Liver (tissue), 9 donors: ENCODE data around the gene SIK2. TPM values are rescaled to one million over a fixed set of nuclear protein-coding genes. Genes with fewer than 3 reads are reported as not detected.

Experiments used
- DNase-seq: peaks from one replicate; pipeline ENCODE4 v3.0.0-alpha.2; 2017; ENCODE audit warnings: low spot score
- H3K27ac ChIP-seq, 2 donors: one replicate each; pipeline ENCODE4 v1.7.0; 2013; ENCODE audit warnings: inconsistent platforms in 2 of 2, low read length in 2 of 2, control low read depth in 1 of 2, low read depth in 1 of 2, mild to moderate bottlenecking in 1 of 2
- H3K27me3 ChIP-seq, 4 donors: one replicate each; pipeline versions ENCODE4 v1.6.1 to v1.7.0; 2013; ENCODE audit warnings: low read length in 3 of 4, inconsistent platforms in 1 of 4, mild to moderate bottlenecking in 1 of 4, moderate library complexity in 1 of 4; ENCODE audit not compliant: control insufficient read depth in 4 of 4, insufficient read depth in 4 of 4
- H3K36me3 ChIP-seq, 4 donors: one replicate each; pipeline versions ENCODE4 v1.6.1 to v1.7.0; 2013; ENCODE audit warnings: low read length in 3 of 4, mild to moderate bottlenecking in 3 of 4, low read depth in 1 of 4, moderate library complexity in 1 of 4; ENCODE audit not compliant: control insufficient read depth in 4 of 4, insufficient read depth in 3 of 4
- H3K4me1 ChIP-seq, 4 donors: one replicate each; pipeline versions ENCODE4 v1.6.1 to v1.7.0; 2013; ENCODE audit warnings: low read length in 3 of 4, mild to moderate bottlenecking in 3 of 4, moderate library complexity in 1 of 4; ENCODE audit not compliant: control insufficient read depth in 4 of 4, insufficient read depth in 4 of 4
- H3K4me3 ChIP-seq, 3 donors: one replicate each; pipeline versions ENCODE4 v1.6.1 to v1.7.0; 2013; ENCODE audit warnings: low read length in 3 of 3, control low read depth in 1 of 3, low read depth in 1 of 3, mild to moderate bottlenecking in 1 of 3
- H3K9ac ChIP-seq, 2 donors: one replicate each; pipeline ENCODE4 v1.7.0; 2013; ENCODE audit warnings: low read length in 2 of 2, mild to moderate bottlenecking in 2 of 2, moderate library complexity in 2 of 2, control low read depth in 1 of 2, low read depth in 1 of 2
- H3K9me3 ChIP-seq, 4 donors: one replicate each; pipeline versions ENCODE4 v1.6.1 to v1.7.0; 2013; ENCODE audit warnings: low read length in 3 of 4; ENCODE audit not compliant: control insufficient read depth in 4 of 4
- ATF3 ChIP-seq: IDR thresholded peaks from 2 replicates; pipeline ENCODE4 v1.6.1; 2016; ENCODE audit warnings: antibody characterized with exemption
- EGR1 ChIP-seq, 2 donors: IDR thresholded peaks; 2 replicates each; pipeline ENCODE4 v1.6.1; 2016 to 2018; ENCODE audit warnings: antibody characterized with exemption in 2 of 2, low read depth in 2 of 2
- FOXA2 ChIP-seq: IDR thresholded peaks from 2 replicates; pipeline ENCODE4 v1.6.1; 2016; ENCODE audit warnings: antibody characterized with exemption
- HNF4A ChIP-seq, 2 donors: conservative IDR thresholded peaks; 2 replicates each; pipeline ENCODE4 v1.6.1; 2016; ENCODE audit warnings: antibody characterized with exemption in 2 of 2, mild to moderate bottlenecking in 2 of 2
- HNF4G ChIP-seq: IDR thresholded peaks from 2 replicates; pipeline ENCODE4 v1.6.1; 2016; ENCODE audit warnings: antibody characterized with exemption
- JUND ChIP-seq, 2 donors: IDR thresholded peaks; 2 replicates each; pipeline ENCODE4 v1.6.1; 2016; ENCODE audit warnings: antibody characterized with exemption in 2 of 2
- NR2F2 ChIP-seq: IDR thresholded peaks from 2 replicates; pipeline ENCODE4 v1.6.1; 2016; ENCODE audit warnings: antibody characterized with exemption
- RAD21 ChIP-seq, 2 donors: IDR thresholded peaks; 2 replicates each; pipeline ENCODE4 v1.6.1; 2016; ENCODE audit warnings: antibody characterized with exemption in 2 of 2, mild to moderate bottlenecking in 2 of 2
- RXRA ChIP-seq, 2 donors: IDR thresholded peaks; 2 replicates each; pipeline ENCODE4 v1.6.1; 2017 to 2018; ENCODE audit warnings: antibody characterized with exemption in 2 of 2, mild to moderate bottlenecking in 1 of 2
- SP1 ChIP-seq: IDR thresholded peaks from 2 replicates; pipeline ENCODE4 v1.6.1; 2018; ENCODE audit warnings: antibody characterized with exemption, mild to moderate bottlenecking
- YY1 ChIP-seq: IDR thresholded peaks from 2 replicates; pipeline ENCODE4 v1.6.1; 2016; ENCODE audit warnings: antibody characterized with exemption, mild to moderate bottlenecking
- WGBS: extraction: QIAGEN DNeasy Blood & Tissue Kit; methylation state at CpG from one replicate; pipeline ENCODE4 v1.1.7; 2013; 5-methylcytosine and 5-hydroxymethylcytosine counted together
- polyA plus RNA-seq, 2 donors: library from polyadenylated mRNA; stranded (reverse) in 1 of 2; unstranded in 1 of 2; fragments of 200-250 nt in 1 of 2; fragments of >200 nt in 1 of 2; fragmentation: Nextera tagmentation in 1 of 2; extraction: Ambion mirVana in 1 of 2; gene quantifications; one replicate each; pipeline versions ENCODE4 v1.2.1 to v1.2.3, GENCODE V29; 2013 to 2015
- total RNA-seq, 2 donors: library from RNA; depleted of rRNA; stranded (reverse); fragments of >200 nt; gene quantifications; one replicate each; pipeline ENCODE4 v1.2.3, GENCODE V29; 2014
- TF ChIP-seq, protein P1 (sequence below): IDR thresholded peaks from 2 replicates; pipeline ENCODE4 v1.6.1; 2016; ENCODE audit warnings: antibody characterized with exemption, mild to moderate bottlenecking
- TF ChIP-seq, protein P2 (sequence below): fragments of 150-350 bp; IDR thresholded peaks from 2 replicates; pipeline ENCODE4 v1.5.1; 2017; ENCODE audit warnings: improper control_type of control experiment, low read depth, low read length; ENCODE audit not compliant: missing input control
- TF ChIP-seq, protein P3 (sequence below): IDR thresholded peaks from 2 replicates; pipeline ENCODE4 v1.6.1; 2016; ENCODE audit warnings: antibody characterized with exemption
- donor health status: healthy.
- donor health status: healthy.
- donor health status: healthy.
- donor health status: healthy.
- donor health status: healthy.

The SIK2 gene
- total and polyA plus RNA-seq, 4 donors = 6.5 to 15.0 (median 9.3) TPM

DNA sequence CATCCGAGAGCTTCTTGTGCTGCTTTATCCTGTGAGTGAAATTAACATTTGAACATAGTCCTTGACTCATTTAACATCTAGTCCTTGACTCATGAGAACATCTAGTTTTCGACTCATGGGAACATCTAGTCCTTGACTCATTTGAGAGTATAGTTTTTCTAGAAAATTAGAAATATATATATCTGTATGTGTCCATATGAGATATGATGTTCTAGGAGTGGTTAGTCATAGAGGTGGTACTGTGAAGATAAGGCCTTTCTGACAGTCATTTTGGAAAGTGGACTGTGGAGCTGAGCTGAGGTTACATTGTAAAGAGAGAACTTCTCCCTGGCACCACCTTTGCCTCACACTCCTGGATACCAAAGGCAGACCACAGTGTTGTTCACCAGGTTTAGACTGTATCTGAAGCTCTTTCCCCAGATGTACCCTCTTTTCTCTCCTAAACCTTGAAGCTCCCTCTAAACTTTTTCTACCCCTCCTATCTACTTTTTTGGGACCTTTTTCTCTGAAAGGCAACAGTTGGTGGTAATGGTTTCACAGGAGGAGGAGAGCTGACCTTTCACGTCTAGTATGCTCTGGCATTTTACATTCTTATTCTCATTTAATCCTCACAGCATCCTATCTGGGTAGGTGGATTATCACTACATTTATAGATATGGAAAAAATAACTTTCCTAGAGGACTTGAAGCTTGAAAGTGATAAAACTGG is 96.8 kb downstream of the SIK2 start:
- Histone ChIP-seq H3K4me3 (no peak overlapping the region), H3K36me3 (peaks cover 0 to 46% (median 33%) of the 10 kb centered on the region in 4 donors), H3K9me3 (no peaks in the 10 kb centered on the region), H3K9ac (no peak overlapping the region), H3K4me1 (no peaks in the 10 kb centered on the region), H3K27me3 (no peaks in the 10 kb centered on the region), H3K27ac (no peak overlapping the region)
- 95% methylated on average over 3 of the region's 3 CpGs for WGBS
- TF ChIP-seq FOXA2 (no peak), RXRA (IDR thresholded peaks at IDR 0.05) (no peak), YY1 (no peak)
- DNase-seq = no peak

DNA sequence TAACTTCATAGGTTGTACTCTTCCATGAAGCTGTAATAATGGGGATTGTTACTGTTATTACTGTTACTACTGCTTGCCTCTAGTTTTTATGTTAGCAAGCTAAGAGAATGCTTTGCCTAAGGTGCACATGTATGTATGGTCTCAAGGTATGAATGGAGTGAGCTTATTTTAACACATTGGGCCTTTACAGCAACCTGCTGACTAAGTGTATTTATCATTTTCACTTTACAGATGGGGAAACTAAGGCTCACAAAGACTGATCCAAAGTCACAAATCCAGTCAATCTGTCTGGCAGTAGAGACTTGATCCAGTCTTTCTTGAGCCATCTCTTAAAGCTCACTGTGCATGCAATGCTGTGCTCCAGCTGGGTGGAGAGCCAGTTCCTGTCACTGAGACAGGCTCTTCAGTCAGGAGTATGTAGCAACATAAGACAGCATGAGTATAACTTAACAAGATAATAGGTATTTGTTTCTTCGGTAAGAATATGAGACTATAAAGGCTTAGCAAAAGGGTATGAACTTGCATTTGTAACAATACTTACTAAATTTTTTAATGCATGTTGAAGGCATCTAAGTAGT is 97.4 kb downstream of the SIK2 start:
- H3K4me1 ChIP-seq = no peaks in the 10 kb centered on the region
- no peak overlapping the region for H3K4me3 ChIP-seq
- no peaks in the 10 kb centered on the region for H3K27me3 ChIP-seq
- H3K9ac ChIP-seq = no peak overlapping the region
- H3K36me3 ChIP-seq = peaks cover 0 to 53% (median 39%) of the 10 kb centered on the region in 4 donors
- no peak overlapping the region for H3K27ac ChIP-seq
- 96% methylated on average over 1 of the region's 1 CpG for WGBS
- no peak for DNase-seq
- TF ChIP-seq EGR1 (IDR thresholded peaks at IDR 0.05; ENCODE audit: low read depth in 2 of 2) = no peak
- no peak for TF ChIP-seq RXRA (IDR thresholded peaks at IDR 0.05)
- no peak for TF ChIP-seq NR2F2
- TF ChIP-seq SP1 = no peak
- no peak for TF ChIP-seq ATF3
- H3K9me3 ChIP-seq = no peaks in the 10 kb centered on the region

- H3K36me3 ChIP-seq = peaks cover 0 to 58% (median 44%) of the 10 kb centered on the region in 4 donors
- H3K4me1 ChIP-seq = no peaks in the 10 kb centered on the region
- TF ChIP-seq, protein P1, sequence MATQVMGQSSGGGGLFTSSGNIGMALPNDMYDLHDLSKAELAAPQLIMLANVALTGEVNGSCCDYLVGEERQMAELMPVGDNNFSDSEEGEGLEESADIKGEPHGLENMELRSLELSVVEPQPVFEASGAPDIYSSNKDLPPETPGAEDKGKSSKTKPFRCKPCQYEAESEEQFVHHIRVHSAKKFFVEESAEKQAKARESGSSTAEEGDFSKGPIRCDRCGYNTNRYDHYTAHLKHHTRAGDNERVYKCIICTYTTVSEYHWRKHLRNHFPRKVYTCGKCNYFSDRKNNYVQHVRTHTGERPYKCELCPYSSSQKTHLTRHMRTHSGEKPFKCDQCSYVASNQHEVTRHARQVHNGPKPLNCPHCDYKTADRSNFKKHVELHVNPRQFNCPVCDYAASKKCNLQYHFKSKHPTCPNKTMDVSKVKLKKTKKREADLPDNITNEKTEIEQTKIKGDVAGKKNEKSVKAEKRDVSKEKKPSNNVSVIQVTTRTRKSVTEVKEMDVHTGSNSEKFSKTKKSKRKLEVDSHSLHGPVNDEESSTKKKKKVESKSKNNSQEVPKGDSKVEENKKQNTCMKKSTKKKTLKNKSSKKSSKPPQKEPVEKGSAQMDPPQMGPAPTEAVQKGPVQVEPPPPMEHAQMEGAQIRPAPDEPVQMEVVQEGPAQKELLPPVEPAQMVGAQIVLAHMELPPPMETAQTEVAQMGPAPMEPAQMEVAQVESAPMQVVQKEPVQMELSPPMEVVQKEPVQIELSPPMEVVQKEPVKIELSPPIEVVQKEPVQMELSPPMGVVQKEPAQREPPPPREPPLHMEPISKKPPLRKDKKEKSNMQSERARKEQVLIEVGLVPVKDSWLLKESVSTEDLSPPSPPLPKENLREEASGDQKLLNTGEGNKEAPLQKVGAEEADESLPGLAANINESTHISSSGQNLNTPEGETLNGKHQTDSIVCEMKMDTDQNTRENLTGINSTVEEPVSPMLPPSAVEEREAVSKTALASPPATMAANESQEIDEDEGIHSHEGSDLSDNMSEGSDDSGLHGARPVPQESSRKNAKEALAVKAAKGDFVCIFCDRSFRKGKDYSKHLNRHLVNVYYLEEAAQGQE = no peak
- TF ChIP-seq HNF4A (conservative IDR thresholded peaks at IDR 0.05) (no peak), HNF4G (no peak), RAD21 (IDR thresholded peaks at IDR 0.05) (no peak), JUND (IDR thresholded peaks at IDR 0.05) (no peak)
- TF ChIP-seq, protein P2, sequence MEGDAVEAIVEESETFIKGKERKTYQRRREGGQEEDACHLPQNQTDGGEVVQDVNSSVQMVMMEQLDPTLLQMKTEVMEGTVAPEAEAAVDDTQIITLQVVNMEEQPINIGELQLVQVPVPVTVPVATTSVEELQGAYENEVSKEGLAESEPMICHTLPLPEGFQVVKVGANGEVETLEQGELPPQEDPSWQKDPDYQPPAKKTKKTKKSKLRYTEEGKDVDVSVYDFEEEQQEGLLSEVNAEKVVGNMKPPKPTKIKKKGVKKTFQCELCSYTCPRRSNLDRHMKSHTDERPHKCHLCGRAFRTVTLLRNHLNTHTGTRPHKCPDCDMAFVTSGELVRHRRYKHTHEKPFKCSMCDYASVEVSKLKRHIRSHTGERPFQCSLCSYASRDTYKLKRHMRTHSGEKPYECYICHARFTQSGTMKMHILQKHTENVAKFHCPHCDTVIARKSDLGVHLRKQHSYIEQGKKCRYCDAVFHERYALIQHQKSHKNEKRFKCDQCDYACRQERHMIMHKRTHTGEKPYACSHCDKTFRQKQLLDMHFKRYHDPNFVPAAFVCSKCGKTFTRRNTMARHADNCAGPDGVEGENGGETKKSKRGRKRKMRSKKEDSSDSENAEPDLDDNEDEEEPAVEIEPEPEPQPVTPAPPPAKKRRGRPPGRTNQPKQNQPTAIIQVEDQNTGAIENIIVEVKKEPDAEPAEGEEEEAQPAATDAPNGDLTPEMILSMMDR = no peak
- TF ChIP-seq, protein P3, sequence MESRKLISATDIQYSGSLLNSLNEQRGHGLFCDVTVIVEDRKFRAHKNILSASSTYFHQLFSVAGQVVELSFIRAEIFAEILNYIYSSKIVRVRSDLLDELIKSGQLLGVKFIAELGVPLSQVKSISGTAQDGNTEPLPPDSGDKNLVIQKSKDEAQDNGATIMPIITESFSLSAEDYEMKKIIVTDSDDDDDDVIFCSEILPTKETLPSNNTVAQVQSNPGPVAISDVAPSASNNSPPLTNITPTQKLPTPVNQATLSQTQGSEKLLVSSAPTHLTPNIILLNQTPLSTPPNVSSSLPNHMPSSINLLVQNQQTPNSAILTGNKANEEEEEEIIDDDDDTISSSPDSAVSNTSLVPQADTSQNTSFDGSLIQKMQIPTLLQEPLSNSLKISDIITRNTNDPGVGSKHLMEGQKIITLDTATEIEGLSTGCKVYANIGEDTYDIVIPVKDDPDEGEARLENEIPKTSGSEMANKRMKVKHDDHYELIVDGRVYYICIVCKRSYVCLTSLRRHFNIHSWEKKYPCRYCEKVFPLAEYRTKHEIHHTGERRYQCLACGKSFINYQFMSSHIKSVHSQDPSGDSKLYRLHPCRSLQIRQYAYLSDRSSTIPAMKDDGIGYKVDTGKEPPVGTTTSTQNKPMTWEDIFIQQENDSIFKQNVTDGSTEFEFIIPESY = no peak
- no peak overlapping the region for H3K9ac ChIP-seq
- H3K9me3 ChIP-seq = no peaks in the 10 kb centered on the region
- no peaks in the 10 kb centered on the region for H3K27me3 ChIP-seq
- no peak overlapping the region for H3K4me3 ChIP-seq
- DNase-seq = no peak
- H3K27ac ChIP-seq = no peak overlapping the region
- WGBS = 97% methylated on average over 1 of the region's 1 CpG
Observed at GRCh38 chr11:111700162-111700561, 97.9 kb downstream of the SIK2 start.
